Measurements from ENCODE around the gene MACROD2.
"Not testable (repeated sequence)": the region's sequence is repeated elsewhere in the genome, so short reads cannot be mapped to it uniquely, and the experiment has no call there.

MACROD2 gene

GRCh38 chr20:15140286-15140685 lies 1145.0 kb downstream of the MACROD2 start:
- no peak overlapping the region for H3K27ac ChIP-seq
- no peak for TF ChIP-seq ZFX (IDR thresholded peaks at IDR 0.05)
- TF ChIP-seq, protein P1, sequence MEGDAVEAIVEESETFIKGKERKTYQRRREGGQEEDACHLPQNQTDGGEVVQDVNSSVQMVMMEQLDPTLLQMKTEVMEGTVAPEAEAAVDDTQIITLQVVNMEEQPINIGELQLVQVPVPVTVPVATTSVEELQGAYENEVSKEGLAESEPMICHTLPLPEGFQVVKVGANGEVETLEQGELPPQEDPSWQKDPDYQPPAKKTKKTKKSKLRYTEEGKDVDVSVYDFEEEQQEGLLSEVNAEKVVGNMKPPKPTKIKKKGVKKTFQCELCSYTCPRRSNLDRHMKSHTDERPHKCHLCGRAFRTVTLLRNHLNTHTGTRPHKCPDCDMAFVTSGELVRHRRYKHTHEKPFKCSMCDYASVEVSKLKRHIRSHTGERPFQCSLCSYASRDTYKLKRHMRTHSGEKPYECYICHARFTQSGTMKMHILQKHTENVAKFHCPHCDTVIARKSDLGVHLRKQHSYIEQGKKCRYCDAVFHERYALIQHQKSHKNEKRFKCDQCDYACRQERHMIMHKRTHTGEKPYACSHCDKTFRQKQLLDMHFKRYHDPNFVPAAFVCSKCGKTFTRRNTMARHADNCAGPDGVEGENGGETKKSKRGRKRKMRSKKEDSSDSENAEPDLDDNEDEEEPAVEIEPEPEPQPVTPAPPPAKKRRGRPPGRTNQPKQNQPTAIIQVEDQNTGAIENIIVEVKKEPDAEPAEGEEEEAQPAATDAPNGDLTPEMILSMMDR (conservative IDR thresholded peaks at IDR 0.05), result no peak

GRCh38 chr20:15140940-15141339 lies 1145.6 kb downstream of the MACROD2 start:
- not testable (repeated sequence) for H3K27ac ChIP-seq

DNA sequence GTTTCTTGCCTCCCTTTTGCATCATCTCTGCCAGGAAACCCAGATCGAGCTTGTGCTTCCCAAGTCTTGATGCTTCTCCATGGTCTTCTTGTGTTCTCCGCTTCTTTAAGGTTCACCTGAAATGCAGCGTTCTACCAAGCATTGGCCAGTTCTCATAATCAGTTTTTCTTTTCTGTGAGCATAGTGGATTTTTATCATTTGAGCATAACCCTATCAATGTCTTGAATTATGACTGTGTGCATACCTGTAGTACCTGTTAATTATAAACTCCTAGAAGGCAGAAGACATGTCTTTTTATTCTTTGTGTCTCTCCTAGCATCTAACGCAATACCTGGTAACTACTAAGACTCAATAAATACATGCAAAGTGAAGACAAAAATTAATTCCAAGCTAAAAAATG lies 1146.5 kb downstream of the MACROD2 start:
- H3K27ac ChIP-seq, result no peak overlapping the region
- TF ChIP-seq, protein P1 (conservative IDR thresholded peaks at IDR 0.05), result no peak
- no peak for TF ChIP-seq ZFX (IDR thresholded peaks at IDR 0.05)

DNA sequence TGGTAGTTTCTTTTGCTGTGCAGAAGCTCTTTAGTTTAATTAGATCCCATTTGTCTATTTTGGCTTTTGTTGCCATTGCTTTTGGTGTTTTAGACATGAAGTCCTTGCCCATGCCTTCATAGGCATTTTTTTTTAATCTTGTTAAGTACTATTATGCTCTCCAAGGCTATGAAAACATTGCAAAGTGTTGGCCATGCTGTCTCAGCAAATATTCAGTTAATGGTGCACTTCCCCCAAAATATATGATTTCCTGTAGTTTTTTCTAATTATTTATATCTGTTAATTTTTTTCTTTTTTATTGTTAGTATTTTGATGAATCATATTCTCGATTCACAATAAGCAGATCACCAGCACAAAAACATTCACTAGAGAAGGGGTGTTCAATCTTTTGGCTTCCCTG lies 1148.2 kb downstream of the MACROD2 start:
- TF ChIP-seq, protein P1 (conservative IDR thresholded peaks at IDR 0.05), result no peak
- no peak for TF ChIP-seq ZFX (IDR thresholded peaks at IDR 0.05)
- H3K27ac ChIP-seq, result no peak overlapping the region

GRCh38 chr20:15144916-15145315 lies 1149.6 kb downstream of the MACROD2 start:
- TF ChIP-seq, protein P1 (conservative IDR thresholded peaks at IDR 0.05), result no peak
- no peak for TF ChIP-seq ZFX (IDR thresholded peaks at IDR 0.05)
- H3K27ac ChIP-seq, result no peak overlapping the region

GRCh38 chr20:15146948-15147347 lies 1151.6 kb downstream of the MACROD2 start:
- no peak for TF ChIP-seq ZFX (IDR thresholded peaks at IDR 0.05)
- TF ChIP-seq, protein P1 (conservative IDR thresholded peaks at IDR 0.05), result no peak
- no peak overlapping the region for H3K27ac ChIP-seq

- TF ChIP-seq, protein P1 (conservative IDR thresholded peaks at IDR 0.05), result no peak
- TF ChIP-seq ZFX (IDR thresholded peaks at IDR 0.05), result no peak
- no peak overlapping the region for H3K27ac ChIP-seq
Observed at GRCh38 chr20:15154070-15154469, 1158.8 kb downstream of the MACROD2 start.

DNA sequence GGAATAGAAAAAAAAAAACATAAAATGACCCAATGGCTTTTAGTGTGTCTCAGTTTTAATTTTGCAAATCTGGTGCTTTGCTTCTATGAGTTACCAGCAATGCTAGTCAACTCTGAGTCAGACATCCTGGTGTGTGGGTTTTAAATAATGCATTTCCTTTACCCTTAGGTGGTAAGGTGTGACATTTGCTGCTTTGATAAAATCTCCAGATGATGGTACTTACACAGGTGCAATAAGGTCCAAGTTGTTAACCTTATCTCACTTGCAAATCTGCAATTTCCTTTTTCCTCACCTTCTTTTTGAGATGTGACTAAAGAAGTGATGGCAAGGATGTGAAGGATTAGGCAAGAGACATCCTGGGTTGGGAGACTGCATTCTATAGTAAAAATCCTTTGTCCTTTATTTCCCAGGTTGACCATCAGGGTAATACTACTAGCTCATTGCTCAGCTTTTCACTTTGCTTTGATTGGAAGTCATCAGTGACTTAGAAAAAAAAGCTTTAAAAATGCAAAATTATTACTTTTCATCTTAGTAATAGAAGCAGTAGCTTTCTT lies 1160.6 kb downstream of the MACROD2 start:
- TF ChIP-seq, protein P1 (conservative IDR thresholded peaks at IDR 0.05), result no peak
- no peak for TF ChIP-seq ZFX (IDR thresholded peaks at IDR 0.05)
- no peak overlapping the region for H3K27ac ChIP-seq
